A549 (cell line): Measurements from ENCODE around the gene EPB41L1. TPM values are rescaled to one million over a fixed set of nuclear protein-coding genes. Genes with fewer than 3 reads are reported as not detected.

Experiments
- ATAC-seq, 2 experiments: fragments of 200-7000 bp in 1 of 2; fragments of >200 bp in 1 of 2; cut with Nextera tagmentation in 1 of 2; cut with Tn5 transposase in 1 of 2; 3 replicates each; pipeline versions ENCODE4 v1.8.0 to v1.9.1; 2018 to 2020; ENCODE audit warnings: mild to moderate bottlenecking in 1 of 2, moderate library complexity in 1 of 2
- CTCF ChIA-PET: fragments of 300-600 bp; sonication (Branson Sonifier 250); formaldehyde crosslinking; extraction: SDS; loops from one replicate; lab custom pipeline; 2021; ENCODE audit warnings: antibody characterized with exemption, inconsistent platforms; lab: Yijun Ruan, JAX
- POLR2A ChIA-PET: fragments of 350-600 bp; formaldehyde crosslinking; extraction: SDS; loops from one replicate; lab custom pipeline; 2021; ENCODE audit warnings: antibody characterized with exemption, inconsistent platforms; lab: Yijun Ruan, JAX
- DNase-seq, 2 experiments: peaks; one replicate each; pipeline versions ENCODE4 v3.0.0 to v3.0.0-alpha.2; 2011 to 2016; ENCODE audit warnings: low read depth in 1 of 2, low spot score in 1 of 2
- FAIRE-seq: peaks from 2 replicates; lab custom pipeline; 2011; peaks lifted over from hg19 to GRCh38; lab: Jason Lieb, UNC
- H3K27ac ChIP-seq, 2 experiments: fragments of >200 bp; sonication (Bioruptor Twin); formaldehyde crosslinking; 3 replicates each; pipeline ENCODE4 v1.5.1; 2016 to 2017
- H3K4me1 ChIP-seq: fragments of >200 bp; sonication (Bioruptor Twin); formaldehyde crosslinking; 3 replicates; pipeline ENCODE4 v1.6.1; 2016
- H3K4me2 ChIP-seq: fragments of >200 bp; sonication (Bioruptor Twin); formaldehyde crosslinking; 3 replicates; pipeline ENCODE4 v1.6.1; 2016
- H3K4me3 ChIP-seq: fragments of >200 bp; sonication (Bioruptor Twin); formaldehyde crosslinking; 3 replicates; pipeline ENCODE4 v1.5.1; 2016
- H3K9me3 ChIP-seq: fragments of >200 bp; sonication (Bioruptor Twin); formaldehyde crosslinking; 3 replicates; pipeline ENCODE4 v1.6.1; 2016
- EHF ChIP-seq: fragments of 250-450 bp; sonication (Bioruptor Pico); IDR thresholded peaks from 2 replicates; pipeline ENCODE4 v1.5.0; 2020; ENCODE audit warnings: mild to moderate bottlenecking
- FOXS1 ChIP-seq: fragments of 250-450 bp; sonication (Bioruptor Pico); IDR thresholded peaks from 2 replicates; pipeline ENCODE4 v1.5.0; 2020; ENCODE audit warnings: mild to moderate bottlenecking, moderate library complexity
- GATA3 ChIP-seq: IDR thresholded peaks from 2 replicates; pipeline ENCODE4 v1.6.1; 2012; ENCODE audit warnings: borderline replicate concordance
- HDAC2 ChIP-seq: fragments of 200-600 bp; sonication (generic); IDR thresholded peaks from 2 replicates; pipeline ENCODE4 v1.6.1; 2016
- KDM1A ChIP-seq: fragments of 200-600 bp; sonication (generic); IDR thresholded peaks from 2 replicates; pipeline ENCODE4 v1.6.1; 2016; ENCODE audit warnings: low read depth, mild to moderate bottlenecking
- NFE2L2 ChIP-seq: fragments of 150-350 bp; conservative IDR thresholded peaks from 2 replicates; pipeline ENCODE4 v1.6.1; 2014; ENCODE audit warnings: low read length
- NPAS2 ChIP-seq: fragments of 250-450 bp; sonication (Bioruptor Pico); IDR thresholded peaks from 2 replicates; pipeline ENCODE4 v1.8.0; 2022; ENCODE audit warnings: mild to moderate bottlenecking, moderate library complexity, borderline replicate concordance
- PHF8 ChIP-seq: fragments of 200-600 bp; sonication (generic); IDR thresholded peaks from 2 replicates; pipeline ENCODE4 v1.6.1; 2016; ENCODE audit warnings: low read depth, mild to moderate bottlenecking, antibody characterized with exemption, moderate library complexity, borderline replicate concordance
- POLR2A ChIP-seq: IDR thresholded peaks from 2 replicates; pipeline ENCODE4 v1.6.1; 2012; ENCODE audit warnings: mild to moderate bottlenecking, low read length
- RAD21 ChIP-seq, 2 experiments: fragments of >200 bp in 1 of 2; sonication (Bioruptor Twin) in 1 of 2; formaldehyde crosslinking in 1 of 2; IDR thresholded peaks in 1 of 2; conservative IDR thresholded peaks in 1 of 2; 2 replicates in 1 of 2; 3 replicates in 1 of 2; pipeline ENCODE4 v1.6.1; 2012 to 2018; ENCODE audit warnings: inconsistent platforms in 1 of 2
- SMC3 ChIP-seq: fragments of >200 bp; sonication (Bioruptor Twin); formaldehyde crosslinking; IDR thresholded peaks from 3 replicates; pipeline ENCODE4 v1.6.1; 2018; ENCODE audit warnings: inconsistent platforms
- WGBS: methylation state at CpG from one replicate; pipeline ENCODE4 v1.1.6; 2017; ENCODE audit errors: missing lambda C conversion rate; 5-methylcytosine and 5-hydroxymethylcytosine counted together
- polyA plus RNA-seq, 4 experiments: library from polyadenylated mRNA; depleted of rRNA in 3 of 4; stranded (reverse); fragments of >200 nt; fragmentation: RNase III in 1 of 4; extraction: RNeasy Plus Mini Kit Qiagen cat#74134 plus additional on column Dnase treatment in 1 of 4; gene quantifications; 2 replicates in 3 of 4; 3 replicates in 1 of 4; pipeline ENCODE4 v1.2.3, GENCODE V29; 2011 to 2017
- TF ChIP-seq, protein P1 (sequence below): fragments of >200 bp; sonication (Bioruptor Twin); formaldehyde crosslinking; IDR thresholded peaks from 3 replicates; pipeline ENCODE4 v1.5.1; 2016
- TF ChIP-seq, protein P2 (sequence below): IDR thresholded peaks from 2 replicates; pipeline ENCODE4 v1.6.1; 2012
- TF ChIP-seq, protein P3 (sequence below): IDR thresholded peaks from 2 replicates; pipeline ENCODE4 v1.6.1; 2012
- TF ChIP-seq, protein P4 (sequence below): fragments of 150-350 bp; IDR thresholded peaks from 2 replicates; pipeline ENCODE4 v1.6.1; 2014; ENCODE audit warnings: low read depth, mild to moderate bottlenecking, low read length
- TF ChIP-seq, protein P5 (sequence below): fragments of 250-450 bp; sonication (Bioruptor Pico); IDR thresholded peaks from 2 replicates; pipeline ENCODE4 v1.5.0; 2020; ENCODE audit warnings: low read depth, mild to moderate bottlenecking, moderate library complexity

EPB41L1 gene
- polyA plus RNA-seq, 2 of the 4 experiments (the other 2 are of a cell fraction): 45.9 to 94.4 TPM

DNA sequence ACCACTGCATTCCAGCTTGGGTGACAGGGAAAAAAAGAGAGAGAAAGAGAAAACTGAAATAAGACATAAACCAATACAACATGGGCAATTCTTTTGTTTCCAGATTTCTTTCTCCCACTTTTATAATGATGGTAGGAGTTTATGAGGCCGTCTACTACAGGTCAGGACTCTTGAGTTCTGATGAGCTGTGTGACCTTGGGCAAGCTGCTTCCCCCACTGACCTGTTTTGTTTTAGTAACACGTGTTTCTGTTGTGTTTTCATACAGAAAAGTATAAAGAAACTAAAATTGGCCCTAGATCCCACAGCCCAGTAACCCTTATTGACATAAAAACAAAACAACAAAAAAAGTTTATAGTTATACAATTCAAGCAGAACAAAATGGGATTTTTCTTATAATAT, 58.8 kb downstream of the EPB41L1 start:
- no peak overlapping the region for H3K4me2 ChIP-seq
- TF ChIP-seq GATA3: no peak
- DNase-seq: no peak
- no peak overlapping the region for H3K27ac ChIP-seq
- ChIA-PET POLR2A (interaction anchor here (0.6 kb wide), 1 partner anchor 262 kb away, joined by 4 read pairs; no protein-coding TSS in a partner anchor), CTCF (interaction anchor here (1.1 to 4.9 kb wide), 9 partner anchors 11 to 225 kb away, joined by 3 to 58 read pairs (median 7); no protein-coding TSS in a partner anchor)
- WGBS: 66% methylated on average over 2 of the region's 2 CpGs
- FAIRE-seq: no peak
- H3K9me3 ChIP-seq: no peaks in the 10 kb centered on the region
- no peak for ATAC-seq
- no peaks in the 10 kb centered on the region for H3K4me1 ChIP-seq
- no peak overlapping the region for H3K4me3 ChIP-seq

DNA sequence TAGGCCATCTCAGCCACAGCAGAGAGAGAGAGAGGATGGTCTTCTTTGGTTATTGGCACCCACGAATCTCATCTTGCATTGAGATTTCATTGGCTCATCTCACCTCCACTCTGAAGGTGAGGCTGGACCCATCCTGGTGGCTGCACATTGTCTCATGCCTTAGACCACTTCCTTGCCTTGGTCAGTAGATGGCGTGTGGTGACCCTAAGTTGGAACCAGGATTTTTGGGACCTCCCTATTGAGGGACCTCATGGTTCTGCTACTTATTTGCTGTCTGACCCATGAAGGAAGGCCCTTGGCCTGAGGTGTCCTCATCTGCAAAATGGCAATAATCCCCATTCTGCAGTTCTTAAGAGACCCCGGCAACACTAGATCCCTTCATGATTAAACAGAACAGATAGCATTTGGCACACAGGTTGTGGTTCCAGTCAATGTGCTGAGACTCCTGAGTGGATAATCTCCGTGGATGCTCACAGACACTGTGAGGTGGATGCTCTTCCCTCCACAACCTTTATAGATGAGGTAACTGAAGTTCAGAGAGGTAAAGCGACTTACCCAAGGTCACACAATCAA, 60.2 kb downstream of the EPB41L1 start:
- H3K4me3 ChIP-seq: no peak overlapping the region
- no peaks in the 10 kb centered on the region for H3K9me3 ChIP-seq
- TF ChIP-seq SMC3: peak; percentile 45; the same call in 1 of the 3 replicates
- no peak for TF ChIP-seq HDAC2
- no peak for TF ChIP-seq NFE2L2
- TF ChIP-seq, protein P1, sequence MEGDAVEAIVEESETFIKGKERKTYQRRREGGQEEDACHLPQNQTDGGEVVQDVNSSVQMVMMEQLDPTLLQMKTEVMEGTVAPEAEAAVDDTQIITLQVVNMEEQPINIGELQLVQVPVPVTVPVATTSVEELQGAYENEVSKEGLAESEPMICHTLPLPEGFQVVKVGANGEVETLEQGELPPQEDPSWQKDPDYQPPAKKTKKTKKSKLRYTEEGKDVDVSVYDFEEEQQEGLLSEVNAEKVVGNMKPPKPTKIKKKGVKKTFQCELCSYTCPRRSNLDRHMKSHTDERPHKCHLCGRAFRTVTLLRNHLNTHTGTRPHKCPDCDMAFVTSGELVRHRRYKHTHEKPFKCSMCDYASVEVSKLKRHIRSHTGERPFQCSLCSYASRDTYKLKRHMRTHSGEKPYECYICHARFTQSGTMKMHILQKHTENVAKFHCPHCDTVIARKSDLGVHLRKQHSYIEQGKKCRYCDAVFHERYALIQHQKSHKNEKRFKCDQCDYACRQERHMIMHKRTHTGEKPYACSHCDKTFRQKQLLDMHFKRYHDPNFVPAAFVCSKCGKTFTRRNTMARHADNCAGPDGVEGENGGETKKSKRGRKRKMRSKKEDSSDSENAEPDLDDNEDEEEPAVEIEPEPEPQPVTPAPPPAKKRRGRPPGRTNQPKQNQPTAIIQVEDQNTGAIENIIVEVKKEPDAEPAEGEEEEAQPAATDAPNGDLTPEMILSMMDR: peak; percentile 56
- TF ChIP-seq PHF8: no peak
- TF ChIP-seq RAD21 (conservative IDR thresholded peaks at IDR 0.05 in 1 of 2, IDR thresholded peaks at IDR 0.05 in 1 of 2): peak; percentile 55 to 67
- no peak for TF ChIP-seq POLR2A
- TF ChIP-seq, protein P2, sequence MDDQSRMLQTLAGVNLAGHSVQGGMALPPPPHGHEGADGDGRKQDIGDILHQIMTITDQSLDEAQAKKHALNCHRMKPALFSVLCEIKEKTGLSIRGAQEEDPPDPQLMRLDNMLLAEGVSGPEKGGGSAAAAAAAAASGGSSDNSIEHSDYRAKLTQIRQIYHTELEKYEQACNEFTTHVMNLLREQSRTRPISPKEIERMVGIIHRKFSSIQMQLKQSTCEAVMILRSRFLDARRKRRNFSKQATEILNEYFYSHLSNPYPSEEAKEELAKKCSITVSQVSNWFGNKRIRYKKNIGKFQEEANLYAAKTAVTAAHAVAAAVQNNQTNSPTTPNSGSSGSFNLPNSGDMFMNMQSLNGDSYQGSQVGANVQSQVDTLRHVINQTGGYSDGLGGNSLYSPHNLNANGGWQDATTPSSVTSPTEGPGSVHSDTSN: no peak
- H3K4me1 ChIP-seq: no peaks in the 10 kb centered on the region
- peak; percentile 48 to 74; a peak in 3 of 6 replicates for ATAC-seq
- peak; percentile 46 to 54 for DNase-seq
- 55% methylated on average over 5 of the region's 5 CpGs for WGBS
- FAIRE-seq: no peak
- no peak overlapping the region for H3K4me2 ChIP-seq
- ChIA-PET CTCF (interaction anchor here (0.8 to 4.9 kb wide), 9 partner anchors 12 to 228 kb away, joined by 3 to 58 read pairs (median 5); no protein-coding TSS in a partner anchor), POLR2A (no interaction called here)
- no peak overlapping the region for H3K27ac ChIP-seq

DNA sequence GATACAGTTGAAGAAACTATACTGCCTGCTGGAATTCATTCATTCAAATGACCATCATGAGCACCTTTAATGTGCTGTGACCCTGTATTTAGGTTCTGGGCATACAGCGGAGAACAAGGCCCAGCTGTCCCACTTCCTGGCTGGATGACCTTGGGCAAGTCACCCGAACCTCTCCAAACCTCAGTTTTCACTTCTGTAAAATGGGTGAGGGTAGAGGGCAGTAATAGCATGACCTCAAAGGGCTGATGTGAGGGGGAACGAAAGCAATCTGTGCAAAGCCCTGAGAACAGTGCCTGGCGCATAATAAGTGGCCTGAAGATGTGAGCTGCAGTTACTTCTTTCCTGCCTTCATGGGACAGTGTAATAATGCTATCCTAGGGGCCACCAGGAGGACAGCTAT, 61.2 kb downstream of the EPB41L1 start:
- H3K4me1 ChIP-seq: no peaks in the 10 kb centered on the region
- CTCF ChIA-PET: interaction anchor here (0.7 to 3.9 kb wide), 10 partner anchors 12 to 239 kb away, joined by 3 to 25 read pairs (median 3); no protein-coding TSS in a partner anchor
- no peak overlapping the region for H3K4me3 ChIP-seq
- no peak for ATAC-seq
- no peak overlapping the region for H3K4me2 ChIP-seq
- H3K9me3 ChIP-seq: no peaks in the 10 kb centered on the region
- FAIRE-seq: no peak
- no peak overlapping the region for H3K27ac ChIP-seq
- 89% methylated on average over 4 of the region's 4 CpGs for WGBS
- POLR2A ChIA-PET: no interaction called here
- no peak for TF ChIP-seq EHF
- TF ChIP-seq KDM1A: no peak
- TF ChIP-seq FOXS1 (CRISPR knock-in tag): no peak
- TF ChIP-seq, protein P3, sequence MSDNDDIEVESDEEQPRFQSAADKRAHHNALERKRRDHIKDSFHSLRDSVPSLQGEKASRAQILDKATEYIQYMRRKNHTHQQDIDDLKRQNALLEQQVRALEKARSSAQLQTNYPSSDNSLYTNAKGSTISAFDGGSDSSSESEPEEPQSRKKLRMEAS: no peak
- TF ChIP-seq, protein P4, sequence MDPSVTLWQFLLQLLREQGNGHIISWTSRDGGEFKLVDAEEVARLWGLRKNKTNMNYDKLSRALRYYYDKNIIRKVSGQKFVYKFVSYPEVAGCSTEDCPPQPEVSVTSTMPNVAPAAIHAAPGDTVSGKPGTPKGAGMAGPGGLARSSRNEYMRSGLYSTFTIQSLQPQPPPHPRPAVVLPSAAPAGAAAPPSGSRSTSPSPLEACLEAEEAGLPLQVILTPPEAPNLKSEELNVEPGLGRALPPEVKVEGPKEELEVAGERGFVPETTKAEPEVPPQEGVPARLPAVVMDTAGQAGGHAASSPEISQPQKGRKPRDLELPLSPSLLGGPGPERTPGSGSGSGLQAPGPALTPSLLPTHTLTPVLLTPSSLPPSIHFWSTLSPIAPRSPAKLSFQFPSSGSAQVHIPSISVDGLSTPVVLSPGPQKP: no peak
- TF ChIP-seq, protein P5, sequence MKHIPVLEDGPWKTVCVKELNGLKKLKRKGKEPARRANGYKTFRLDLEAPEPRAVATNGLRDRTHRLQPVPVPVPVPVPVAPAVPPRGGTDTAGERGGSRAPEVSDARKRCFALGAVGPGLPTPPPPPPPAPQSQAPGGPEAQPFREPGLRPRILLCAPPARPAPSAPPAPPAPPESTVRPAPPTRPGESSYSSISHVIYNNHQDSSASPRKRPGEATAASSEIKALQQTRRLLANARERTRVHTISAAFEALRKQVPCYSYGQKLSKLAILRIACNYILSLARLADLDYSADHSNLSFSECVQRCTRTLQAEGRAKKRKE (CRISPR knock-in tag): no peak
- TF ChIP-seq NPAS2: no peak
- DNase-seq: no peak
